ENCODE data around the gene ATG9B. TPM values are rescaled to one million over a fixed set of nuclear protein-coding genes. Genes with fewer than 3 reads are reported as not detected.

Gene ATG9B
- total and polyA plus RNA-seq, 2 experiments from 2014 or later: 0.80 to 2.4 TPM

DNA sequence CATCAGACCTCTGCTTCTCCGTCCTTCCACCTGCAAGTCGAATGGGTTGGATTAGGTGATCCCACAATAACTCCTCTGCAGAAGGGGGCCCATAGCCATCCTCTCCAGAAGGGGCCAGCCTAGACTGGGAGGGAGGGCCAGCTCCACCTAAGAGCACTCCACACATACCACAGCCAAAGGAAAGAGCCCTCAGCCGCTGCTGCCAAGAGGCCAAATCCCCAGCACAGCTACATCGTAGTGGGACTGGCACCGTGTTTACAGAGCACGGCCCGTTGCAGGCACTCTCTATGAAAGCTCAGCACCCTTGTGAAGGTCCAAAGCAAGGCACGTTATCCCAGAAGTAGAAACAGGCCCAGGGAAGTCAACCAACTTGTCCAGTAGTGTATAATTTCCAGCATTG is 51.6 kb downstream of the ATG9B start:
- no peak overlapping the region for H2AFZ ChIP-seq
- no peaks in the 10 kb centered on the region for H3K9me3 ChIP-seq (ENCODE audit: low read depth)
- H3K4me1 ChIP-seq (ENCODE audit: insufficient read depth): peaks cover 70% of the 10 kb centered on the region
- H3K36me3 ChIP-seq (replicated peaks; ENCODE audit: insufficient read depth, low read depth): no peaks in the 10 kb centered on the region
- TF ChIP-seq, protein P1, sequence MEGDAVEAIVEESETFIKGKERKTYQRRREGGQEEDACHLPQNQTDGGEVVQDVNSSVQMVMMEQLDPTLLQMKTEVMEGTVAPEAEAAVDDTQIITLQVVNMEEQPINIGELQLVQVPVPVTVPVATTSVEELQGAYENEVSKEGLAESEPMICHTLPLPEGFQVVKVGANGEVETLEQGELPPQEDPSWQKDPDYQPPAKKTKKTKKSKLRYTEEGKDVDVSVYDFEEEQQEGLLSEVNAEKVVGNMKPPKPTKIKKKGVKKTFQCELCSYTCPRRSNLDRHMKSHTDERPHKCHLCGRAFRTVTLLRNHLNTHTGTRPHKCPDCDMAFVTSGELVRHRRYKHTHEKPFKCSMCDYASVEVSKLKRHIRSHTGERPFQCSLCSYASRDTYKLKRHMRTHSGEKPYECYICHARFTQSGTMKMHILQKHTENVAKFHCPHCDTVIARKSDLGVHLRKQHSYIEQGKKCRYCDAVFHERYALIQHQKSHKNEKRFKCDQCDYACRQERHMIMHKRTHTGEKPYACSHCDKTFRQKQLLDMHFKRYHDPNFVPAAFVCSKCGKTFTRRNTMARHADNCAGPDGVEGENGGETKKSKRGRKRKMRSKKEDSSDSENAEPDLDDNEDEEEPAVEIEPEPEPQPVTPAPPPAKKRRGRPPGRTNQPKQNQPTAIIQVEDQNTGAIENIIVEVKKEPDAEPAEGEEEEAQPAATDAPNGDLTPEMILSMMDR (IDR thresholded peaks at IDR 0.05; ENCODE audit: poor library complexity): no peak
- TF ChIP-seq EZH2phosphoT487 (IDR thresholded peaks at IDR 0.05; ENCODE audit: low read depth, severe bottlenecking, unreplicated experiment) (no peak), EZH2 (IDR thresholded peaks at IDR 0.05; ENCODE audit: borderline replicate concordance) (no peak)
- H3K27me3 ChIP-seq: peaks cover 16% of the 10 kb centered on the region
- no peak overlapping the region for H3K27ac ChIP-seq
- H3K9me2 ChIP-seq (replicated peaks; ENCODE audit: insufficient read depth): no peaks in the 10 kb centered on the region
- WGBS (ENCODE audit: low lambda C conversion rate, missing lambda C conversion rate): 91% methylated on average over 8 of the region's 8 CpGs
- DNase-seq (ENCODE audit: low spot score): no peak
- no peak overlapping the region for H3K4me2 ChIP-seq
- no peak overlapping the region for H3K4me3 ChIP-seq
- H3K79me2 ChIP-seq: no peaks in the 10 kb centered on the region
- no peaks in the 10 kb centered on the region for H4K20me1 ChIP-seq (ENCODE audit: insufficient read depth, poor library complexity, severe bottlenecking)

DNA sequence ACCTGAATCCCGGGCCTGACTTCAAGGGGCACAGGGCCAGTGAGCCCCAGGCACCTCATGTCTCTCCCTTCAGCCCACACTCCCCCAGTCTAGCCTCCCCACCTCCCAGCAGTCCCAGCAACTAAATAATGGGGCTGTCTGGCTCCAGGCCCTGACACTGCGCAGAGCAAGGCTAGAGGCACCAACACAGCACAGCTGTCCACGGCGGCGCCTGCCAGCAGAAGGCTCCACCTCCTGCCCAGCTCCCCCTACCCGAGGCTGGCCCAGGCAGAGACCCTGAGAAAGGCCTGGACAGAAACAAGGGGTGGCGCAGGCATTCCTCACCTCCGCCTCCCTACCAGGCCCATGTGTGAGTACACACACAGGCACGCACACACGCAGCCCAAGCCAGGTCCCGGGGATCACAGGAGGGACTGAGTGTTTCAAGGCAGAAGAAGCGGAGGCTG is 52.2 kb downstream of the ATG9B start:
- Histone ChIP-seq H3K79me2 (no peaks in the 10 kb centered on the region), H3K27ac (peak overlapping the region; percentile 31)
- 80% methylated on average over 7 of the region's 12 CpGs for WGBS (ENCODE audit: low lambda C conversion rate, missing lambda C conversion rate)

DNA sequence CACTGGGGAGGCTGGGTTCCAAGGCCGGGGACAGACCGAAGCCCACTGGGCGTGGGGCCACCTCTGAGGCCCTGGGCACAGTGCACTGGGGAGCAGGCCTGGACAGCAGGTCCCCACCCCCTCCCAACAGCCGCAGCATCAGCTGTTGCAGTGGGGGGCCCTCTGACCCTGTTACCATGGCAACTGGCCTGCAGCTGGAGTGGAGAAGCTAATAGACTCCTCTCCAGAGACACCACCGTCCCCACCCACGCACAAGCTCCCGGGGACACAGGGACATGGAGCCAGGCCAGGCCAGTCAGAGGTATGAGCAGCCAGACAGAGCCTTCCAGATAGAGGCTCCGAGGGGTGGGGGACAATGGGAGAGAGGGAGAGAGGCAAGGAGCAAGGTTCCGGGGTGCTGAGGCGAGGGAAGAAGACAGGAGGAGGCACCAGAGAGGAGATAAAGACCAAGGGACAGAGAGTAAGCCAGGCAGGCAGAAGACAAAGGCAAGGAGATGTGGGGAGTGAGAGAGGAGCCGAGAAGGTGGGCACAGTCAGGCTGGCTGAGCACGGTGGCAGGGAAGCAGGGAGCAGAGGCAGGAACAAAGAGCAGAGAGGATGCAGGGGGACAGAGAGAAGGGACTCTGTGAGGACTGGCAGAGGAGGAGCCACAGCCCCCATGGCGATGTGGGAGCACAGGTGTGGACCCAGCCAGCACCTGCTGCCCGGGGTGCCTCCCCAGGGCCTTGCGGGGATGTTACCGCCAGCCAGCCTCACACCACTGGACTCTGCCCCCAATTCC is 52.9 kb downstream of the ATG9B start:
- H3K9me3 ChIP-seq (ENCODE audit: low read depth): no peaks in the 10 kb centered on the region
- H3K36me3 ChIP-seq (replicated peaks; ENCODE audit: insufficient read depth, low read depth): no peaks in the 10 kb centered on the region
- H2AFZ ChIP-seq: no peak overlapping the region
- peak overlapping the region; percentile 31 for H3K27ac ChIP-seq
- H3K4me1 ChIP-seq (ENCODE audit: insufficient read depth): peaks cover 72% of the 10 kb centered on the region
- peaks cover 9% of the 10 kb centered on the region for H3K27me3 ChIP-seq
- no peaks in the 10 kb centered on the region for H3K79me2 ChIP-seq
- WGBS (ENCODE audit: low lambda C conversion rate, missing lambda C conversion rate): 58% methylated on average over 15 of the region's 16 CpGs
- H3K4me2 ChIP-seq: peak overlapping the region; percentile 41
- H3K9me2 ChIP-seq (replicated peaks; ENCODE audit: insufficient read depth): no peaks in the 10 kb centered on the region
- H4K20me1 ChIP-seq (ENCODE audit: insufficient read depth, poor library complexity, severe bottlenecking): no peaks in the 10 kb centered on the region
- TF ChIP-seq, protein P1 (IDR thresholded peaks at IDR 0.05; ENCODE audit: poor library complexity): no peak
- TF ChIP-seq EZH2phosphoT487 (IDR thresholded peaks at IDR 0.05; ENCODE audit: low read depth, severe bottlenecking, unreplicated experiment): no peak
- no peak for TF ChIP-seq EZH2 (IDR thresholded peaks at IDR 0.05; ENCODE audit: borderline replicate concordance)
- no peak overlapping the region for H3K4me3 ChIP-seq
- no peak for DNase-seq (ENCODE audit: low spot score)

More for the DNA sequence above, 52.2 kb downstream of the ATG9B start:
- no peaks in the 10 kb centered on the region for H3K9me3 ChIP-seq (ENCODE audit: low read depth)
- no peaks in the 10 kb centered on the region for H3K36me3 ChIP-seq (replicated peaks; ENCODE audit: insufficient read depth, low read depth)
- DNase-seq (ENCODE audit: low spot score): no peak
- peaks cover 12% of the 10 kb centered on the region for H3K27me3 ChIP-seq
- H2AFZ ChIP-seq: no peak overlapping the region
- H3K4me1 ChIP-seq (ENCODE audit: insufficient read depth): peaks cover 71% of the 10 kb centered on the region
- H3K4me2 ChIP-seq: peak overlapping the region; percentile 41
- H4K20me1 ChIP-seq (ENCODE audit: insufficient read depth, poor library complexity, severe bottlenecking): no peaks in the 10 kb centered on the region
- no peaks in the 10 kb centered on the region for H3K9me2 ChIP-seq (replicated peaks; ENCODE audit: insufficient read depth)
- H3K4me3 ChIP-seq: no peak overlapping the region
- TF ChIP-seq, protein P1 (IDR thresholded peaks at IDR 0.05; ENCODE audit: poor library complexity): no peak
- TF ChIP-seq EZH2phosphoT487 (IDR thresholded peaks at IDR 0.05; ENCODE audit: low read depth, severe bottlenecking, unreplicated experiment): no peak
- TF ChIP-seq EZH2 (IDR thresholded peaks at IDR 0.05; ENCODE audit: borderline replicate concordance): no peak
